Activated CD8-positive, alpha-beta memory T cell treated with anti-CD3 and anti-CD28 coated beads for 4 hours (primary cell): ENCODE measurements around the gene FOCAD.

Source experiments
- DNase-seq, 2 donors: peaks; one replicate each; pipeline ENCODE4 v3.0.0-alpha.2; 2020; ENCODE audit warnings: low read depth in 2 of 2

FOCAD gene

GRCh38 chr9:20734275-20734674 is 50.2 kb downstream of the FOCAD start:
- DNase-seq, result no peak

DNA sequence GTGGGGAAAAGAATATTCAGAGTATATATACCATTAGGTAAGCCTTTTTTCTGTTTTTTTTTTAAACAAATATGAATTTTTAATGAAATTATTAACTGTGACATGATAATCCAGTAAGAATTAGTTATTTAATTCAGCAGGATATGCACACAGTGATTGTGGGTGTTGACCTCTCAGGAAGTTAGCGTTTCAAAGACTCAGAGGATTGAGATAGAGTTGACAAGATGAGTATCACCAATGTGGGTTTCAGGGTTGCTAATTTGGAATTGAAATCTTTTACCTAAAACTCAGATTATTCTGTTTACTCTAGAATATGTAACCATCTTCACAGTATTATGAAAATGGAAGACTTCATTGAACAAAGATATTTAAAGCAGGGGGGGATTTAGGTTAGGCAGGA is 56.2 kb downstream of the FOCAD start:
- DNase-seq, result no peak

- DNase-seq, result no peak
These were observed 57.0 kb downstream of the FOCAD start for GRCh38 chr9:20740929-20741582.

- DNase-seq, result no peak
These were observed 58.8 kb downstream of the FOCAD start for GRCh38 chr9:20742833-20743232.

- no peak for DNase-seq
These were observed 60.1 kb downstream of the FOCAD start for GRCh38 chr9:20744036-20744630.

GRCh38 chr9:20746967-20747366 is 62.9 kb downstream of the FOCAD start:
- no peak for DNase-seq

DNA sequence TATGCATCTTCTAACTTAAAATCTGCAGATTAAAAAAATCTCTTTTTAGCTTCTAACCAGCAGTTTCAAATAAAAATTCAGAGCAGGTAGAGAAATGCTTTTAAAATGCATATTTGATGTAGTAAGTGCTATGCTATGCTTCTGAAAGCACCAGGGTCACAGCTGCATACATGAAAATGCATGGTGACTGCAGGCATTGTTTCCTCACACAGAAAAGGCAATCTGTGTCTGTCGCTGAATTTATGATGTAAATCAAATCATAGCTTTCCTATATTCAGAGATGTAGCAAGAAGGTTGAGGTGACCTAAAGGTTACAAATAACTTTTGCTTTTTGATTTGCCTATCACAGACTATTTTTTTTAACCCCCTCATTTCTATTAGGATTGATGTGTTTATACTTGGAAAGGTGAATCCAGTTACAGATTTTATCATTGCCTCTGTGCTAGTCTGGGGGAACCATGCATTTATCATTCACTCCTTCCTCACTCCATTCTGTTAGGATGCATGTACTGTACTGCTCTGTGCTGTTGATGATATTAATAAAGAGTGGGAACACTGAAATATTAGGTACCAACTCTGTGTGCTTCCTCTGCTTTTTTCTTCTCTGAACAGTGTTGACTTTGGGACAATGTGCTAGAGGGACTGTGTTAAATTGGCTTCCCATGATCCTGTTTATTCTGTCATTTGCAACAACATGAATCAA is 65.6 kb downstream of the FOCAD start:
- no peak for DNase-seq

- DNase-seq, result no peak
These were observed 69.7 kb downstream of the FOCAD start for GRCh38 chr9:20753761-20754160.

GRCh38 chr9:20754556-20754955 is 70.5 kb downstream of the FOCAD start:
- DNase-seq, result no peak

DNA sequence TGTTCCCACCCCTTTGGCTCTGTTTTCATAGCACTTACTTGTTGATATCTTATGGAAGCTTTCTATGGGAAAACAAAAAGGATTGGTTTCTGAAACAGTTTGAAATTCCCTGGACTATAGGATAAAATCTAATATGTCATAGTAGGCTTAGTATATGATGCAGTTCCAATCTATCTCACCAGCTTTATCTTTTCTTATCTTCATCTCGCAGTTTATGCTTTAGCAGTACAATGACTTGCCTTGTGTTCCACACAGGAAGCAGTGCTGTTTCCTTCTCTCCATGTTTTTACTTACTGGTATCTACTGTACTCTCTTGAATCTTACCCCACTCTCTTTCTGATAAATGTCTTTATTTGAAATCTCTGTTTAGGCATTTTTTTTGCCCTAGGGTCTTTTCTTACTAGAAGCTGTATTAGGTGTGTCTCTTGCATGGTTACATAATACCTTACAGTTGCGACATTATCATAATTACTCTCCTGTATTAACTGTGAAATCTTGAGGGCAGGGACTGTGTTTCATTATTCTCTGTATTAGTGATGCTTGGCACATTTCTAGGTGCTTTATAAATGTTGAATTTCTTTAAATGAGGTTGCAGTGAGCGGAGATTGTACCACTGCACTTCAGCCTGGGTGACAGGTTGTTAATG is 76.3 kb downstream of the FOCAD start:
- no peak for DNase-seq

- DNase-seq, result no peak
These were observed 86.9 kb downstream of the FOCAD start for GRCh38 chr9:20770947-20771346.

GRCh38 chr9:20771729-20772128 is 87.7 kb downstream of the FOCAD start:
- DNase-seq, result no peak

DNA sequence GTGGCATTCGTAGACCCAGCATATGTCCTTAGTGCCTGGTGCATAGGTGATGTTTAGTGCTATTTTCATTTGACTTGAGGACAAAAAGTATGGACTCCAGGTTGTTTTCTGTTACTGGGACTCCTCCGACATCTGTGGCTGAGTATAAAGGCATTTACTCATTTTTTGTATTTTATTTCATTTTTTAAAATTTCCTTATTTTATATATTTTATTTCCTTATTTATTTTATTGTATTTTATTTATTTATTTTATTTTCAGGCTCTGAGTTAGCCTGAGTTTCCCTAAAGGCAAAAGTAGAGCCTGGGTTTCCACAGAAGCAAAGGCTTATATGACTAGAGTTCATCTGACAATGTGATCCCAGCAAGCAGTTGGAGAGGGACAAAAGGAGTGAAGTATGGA is 91.6 kb downstream of the FOCAD start:
- DNase-seq, result no peak

GRCh38 chr9:20781092-20781491 is 97.0 kb downstream of the FOCAD start:
- no peak for DNase-seq

- no peak for DNase-seq
These were observed 98.2 kb downstream of the FOCAD start for GRCh38 chr9:20782289-20782688.

GRCh38 chr9:20783057-20784038 is 99.3 kb downstream of the FOCAD start:
- DNase-seq, result no peak

GRCh38 chr9:20784196-20784595 is 100.1 kb downstream of the FOCAD start:
- DNase-seq, result no peak

GRCh38 chr9:20786807-20787206 is 102.7 kb downstream of the FOCAD start:
- no peak for DNase-seq

- DNase-seq, result no peak
These were observed 104.7 kb downstream of the FOCAD start for GRCh38 chr9:20788526-20789451.

- DNase-seq, result no peak
These were observed 106.7 kb downstream of the FOCAD start for GRCh38 chr9:20790721-20791120.
